ENCODE measurements around the gene DNAH3.

GRCh38 chr16:20894388-20894787 lies 256.3 kb downstream of the DNAH3 start:
- TF ChIP-seq EZH2phosphoT487 (IDR thresholded peaks at IDR 0.05; ENCODE audit: low read depth), result no peak
- no peak for TF ChIP-seq CTCF (IDR thresholded peaks at IDR 0.05; ENCODE audit: low read depth, low read length)
